Activated B cell treated with CpG ODN at 0.5 μM for 24 hours (primary cell): ENCODE measurements around the gene SAMD8. TPM values are rescaled to one million over a fixed set of nuclear protein-coding genes. Genes with fewer than 3 reads are reported as not detected.
"Not testable (repeated sequence)": the region's sequence is repeated elsewhere in the genome, so short reads cannot be mapped to it uniquely, and the experiment has no call there.

Experiments used
- ATAC-seq: fragments of 200-7000 bp; cut with Tn5 transposase; one replicate; pipeline ENCODE4 v1.10.0; 2021; ENCODE audit warnings: low read depth, mild to moderate bottlenecking, moderate library complexity
- CTCF ChIA-PET: fragments of 350-600 bp; sonication (Branson Sonifier 250); formaldehyde crosslinking; loops from one replicate; lab custom pipeline; 2021; ENCODE audit warnings: antibody characterized with exemption; lab: Charles Lee
- POLR2A ChIA-PET: fragments of 350-600 bp; sonication (Branson Sonifier 250); formaldehyde crosslinking; loops from one replicate; lab custom pipeline; 2021; ENCODE audit warnings: antibody characterized with exemption; lab: Charles Lee
- DNase-seq: peaks from one replicate; pipeline ENCODE4 v3.0.0; 2022
- H3K27ac Mint-ChIP-seq: one replicate; pipeline ENCODE4 v1.8.0; 2020; ENCODE audit warnings: mixed read lengths
- H3K27me3 Mint-ChIP-seq: one replicate; pipeline ENCODE4 v1.8.0; 2021; ENCODE audit warnings: mixed read lengths
- H3K36me3 Mint-ChIP-seq: one replicate; pipeline ENCODE4 v1.8.0; 2021; ENCODE audit warnings: low read depth, mixed read lengths
- H3K4me1 Mint-ChIP-seq: one replicate; pipeline ENCODE4 v1.8.0; 2021; ENCODE audit warnings: mixed read lengths
- H3K4me3 Mint-ChIP-seq: one replicate; pipeline ENCODE4 v1.8.0; 2020; ENCODE audit warnings: mild to moderate bottlenecking, mixed read lengths
- H3K9me3 Mint-ChIP-seq: one replicate; pipeline ENCODE4 v1.8.0; 2020; ENCODE audit warnings: mixed read lengths
- CTCF ChIP-seq: fragments of 200-600 bp; IDR thresholded peaks from one replicate; pipeline ENCODE4 v1.8.0; 2022; ENCODE audit warnings: antibody characterized with exemption, mild to moderate bottlenecking
- intact Hi-C: fragments of 100-400 bp; cut with micrococcal nuclease; formaldehyde crosslinking; loops from one replicate; pipeline ENCODE4 v1.15.1; 2024
- total RNA-seq: library from RNA; stranded (reverse); gene quantifications from 2 replicates; pipeline ENCODE4 v1.2.3, GENCODE V29; 2022

Gene SAMD8
- total RNA-seq, 1 donor from 2014 or later: 29.1 TPM

- peaks cover 26% of the 10 kb centered on the region for H3K36me3 Mint-ChIP-seq
- no peaks in the 10 kb centered on the region for H3K9me3 Mint-ChIP-seq
- TF ChIP-seq CTCF: no peak
- DNase-seq: no peak
- peaks cover 52% of the 10 kb centered on the region for H3K4me1 Mint-ChIP-seq
- no peak overlapping the region for H3K4me3 Mint-ChIP-seq
- intact Hi-C loops: no loop called here
- CTCF ChIA-PET: no interaction called here
- H3K27ac Mint-ChIP-seq: no peak overlapping the region
- no peaks in the 10 kb centered on the region for H3K27me3 Mint-ChIP-seq
- ATAC-seq: no peak
- POLR2A ChIA-PET: no interaction called here
These were observed 9.9 kb downstream of the SAMD8 start for GRCh38 chr10:75121322-75121721.

GRCh38 chr10:75122505-75122904 lies 11.0 kb downstream of the SAMD8 start:
- ChIA-PET CTCF (no interaction called here), POLR2A (interaction anchor here (0.7 kb wide), 2 partner anchors 11 to 111 kb away, joined by 6 read pairs; partner anchors contain the start of gene SAMD8)
- ATAC-seq (no peak), DNase-seq (no peak)
- peaks cover 50% of the 10 kb centered on the region for H3K4me1 Mint-ChIP-seq
- no peak for TF ChIP-seq CTCF
- H3K9me3 Mint-ChIP-seq: no peaks in the 10 kb centered on the region
- no peak overlapping the region for H3K27ac Mint-ChIP-seq
- H3K36me3 Mint-ChIP-seq: peaks cover 24% of the 10 kb centered on the region
- no peaks in the 10 kb centered on the region for H3K27me3 Mint-ChIP-seq
- no peak overlapping the region for H3K4me3 Mint-ChIP-seq
- intact Hi-C loops: no loop called here

- no peaks in the 10 kb centered on the region for H3K27me3 Mint-ChIP-seq
- H3K4me1 Mint-ChIP-seq: peaks cover 48% of the 10 kb centered on the region
- CTCF ChIA-PET: no interaction called here
- H3K36me3 Mint-ChIP-seq: peaks cover 24% of the 10 kb centered on the region
- no peaks in the 10 kb centered on the region for H3K9me3 Mint-ChIP-seq
- ATAC-seq (no peak), DNase-seq (no peak)
- peak overlapping the region; percentile 24 for H3K27ac Mint-ChIP-seq
- intact Hi-C loops: no loop called here
- H3K4me3 Mint-ChIP-seq: no peak overlapping the region
- no peak for TF ChIP-seq CTCF
- POLR2A ChIA-PET: no interaction called here
These were observed 11.7 kb downstream of the SAMD8 start for GRCh38 chr10:75123088-75123682.

- Mint-ChIP-seq H3K4me1 (peaks cover 56% of the 10 kb centered on the region), H3K27me3 (no peaks in the 10 kb centered on the region), H3K27ac (peak overlapping the region; percentile 50), H3K4me3 (no peak overlapping the region), H3K36me3 (peaks cover 28% of the 10 kb centered on the region), H3K9me3 (no peaks in the 10 kb centered on the region)
- DNase-seq: no peak
- ChIA-PET POLR2A (interaction anchor here (0.7 kb wide), 1 partner anchor 85 kb away, joined by 3 read pairs; the partner anchor contains the start of gene VDAC2), CTCF (no interaction called here)
- TF ChIP-seq CTCF: no peak
- intact Hi-C loops: loop anchor here (5.0 kb wide), 2 partner anchors 36 to 86 kb away; partner anchors contain the start of gene VDAC2
- no peak for ATAC-seq
These were observed 14.8 kb downstream of the SAMD8 start for GRCh38 chr10:75126277-75126676.

GRCh38 chr10:75127471-75127870 lies 16.0 kb downstream of the SAMD8 start:
- Mint-ChIP-seq H3K27me3 (no peaks in the 10 kb centered on the region), H3K9me3 (no peaks in the 10 kb centered on the region), H3K36me3 (peaks cover 28% of the 10 kb centered on the region), H3K27ac (peak overlapping the region; percentile 12), H3K4me3 (no peak overlapping the region), H3K4me1 (peaks cover 58% of the 10 kb centered on the region)
- TF ChIP-seq CTCF: no peak
- intact Hi-C loops: loop anchor here (5.0 kb wide), 2 partner anchors 35 to 85 kb away; partner anchors contain the start of gene VDAC2
- no peak for ATAC-seq
- ChIA-PET POLR2A (interaction anchor here (0.5 to 1.3 kb wide), 2 partner anchors 11 to 16 kb away, joined by 3 to 8 read pairs; partner anchors contain the start of gene SAMD8), CTCF (no interaction called here)
- no peak for DNase-seq

GRCh38 chr10:75128985-75129384 lies 17.5 kb downstream of the SAMD8 start:
- Mint-ChIP-seq H3K36me3 (peaks cover 29% of the 10 kb centered on the region), H3K27ac (peak overlapping the region; percentile 93), H3K4me3 (peak overlapping the region; percentile 72), H3K4me1 (peaks cover 54% of the 10 kb centered on the region)
- DNase-seq, H3K9me3 Mint-ChIP-seq, H3K27me3 Mint-ChIP-seq: not testable (repeated sequence)
- peak; percentile 95 for ATAC-seq
- CTCF ChIA-PET: interaction anchor here (0.7 kb wide), 1 partner anchor 505 kb away, joined by 3 read pairs; no protein-coding TSS in a partner anchor
- POLR2A ChIA-PET: interaction anchor here (1.0 to 1.9 kb wide), 2 partner anchors 17 to 81 kb away, joined by 3 to 13 read pairs; partner anchors contain the start of genes SAMD8 and VDAC2
- intact Hi-C loops: loop anchor here (1.0 to 5.0 kb wide), 3 partner anchors 18 to 83 kb away; partner anchors contain the start of genes SAMD8 and VDAC2
